Heart left ventricle (tissue), 16 donors: ENCODE data around the gene MBD1. TPM values are rescaled to one million over a fixed set of nuclear protein-coding genes. Genes with fewer than 3 reads are reported as not detected.

Experiments used
- ATAC-seq, 4 donors: fragments of 200-7000 bp; cut with Tn5 transposase; one replicate each; pipeline ENCODE4 v1.9.1; 2020 to 2022; ENCODE audit warnings: moderate library complexity in 4 of 4, mild to moderate bottlenecking in 3 of 4, moderate number of reproducible peaks in 1 of 4
- DNase-seq, 5 donors: peaks; one replicate each; pipeline ENCODE4 v3.0.0-alpha.2; 2020
- H3K27ac ChIP-seq, 12 donors: fragments of 200-600 bp; sonication (generic) in 4 of 12; one replicate each; pipeline versions ENCODE4 v1.5.0 to v1.8.0; 2016 to 2022; ENCODE audit warnings: mild to moderate bottlenecking in 2 of 12
- H3K27me3 ChIP-seq, 9 donors: fragments of 200-600 bp; sonication (generic) in 2 of 9; one replicate each; pipeline versions ENCODE4 v1.5.1 to v1.8.0; 2016 to 2022; ENCODE audit warnings: mild to moderate bottlenecking in 3 of 9
- H3K36me3 ChIP-seq, 9 donors: fragments of 200-600 bp; sonication (generic) in 2 of 9; one replicate each; pipeline versions ENCODE4 v1.5.0 to v1.8.0; 2018 to 2022; ENCODE audit warnings: mild to moderate bottlenecking in 2 of 9
- H3K4me1 ChIP-seq, 12 donors: fragments of 200-600 bp; sonication (generic) in 4 of 12; one replicate each; pipeline versions ENCODE4 v1.5.0 to v1.8.0; 2016 to 2022; ENCODE audit warnings: mild to moderate bottlenecking in 3 of 12
- H3K4me3 ChIP-seq, 12 donors: fragments of 200-600 bp; sonication (generic) in 4 of 12; one replicate each; pipeline versions ENCODE4 v1.5.0 to v1.8.0; 2017 to 2022; ENCODE audit warnings: mild to moderate bottlenecking in 9 of 12, moderate library complexity in 4 of 12
- H3K9me3 ChIP-seq, 12 donors: fragments of 200-600 bp; sonication (generic) in 4 of 12; one replicate each; pipeline versions ENCODE4 v1.5.0 to v1.8.0; 2016 to 2022; ENCODE audit warnings: mild to moderate bottlenecking in 1 of 12
- CTCF ChIP-seq, 12 donors: fragments of 200-600 bp; sonication (generic) in 4 of 12; IDR thresholded peaks; one replicate each; pipeline versions ENCODE4 v1.5.0 to v1.8.0; 2018 to 2022; ENCODE audit warnings: antibody characterized with exemption in 12 of 12, mild to moderate bottlenecking in 5 of 12
- POLR2A ChIP-seq, 2 donors: fragments of 450-650 bp; IDR thresholded peaks; one replicate each; pipeline ENCODE4 v1.6.1; 2017; ENCODE audit warnings: antibody characterized with exemption in 2 of 2, mild to moderate bottlenecking in 2 of 2, moderate library complexity in 2 of 2
- WGBS, 4 donors: extraction: QIAGEN DNeasy Blood & Tissue Kit in 2 of 4; methylation state at CpG; one replicate each; pipeline versions ENCODE4 v1.1.5 to v1.1.7; 2013 to 2018; 5-methylcytosine and 5-hydroxymethylcytosine counted together
- intact Hi-C, 10 donors: fragments of 100-400 bp; cut with DNase I; formaldehyde crosslinking; loops; one replicate each; pipeline versions ENCODE4 v1.11.1 to v1.14.2; 2022
- polyA plus RNA-seq, 2 donors: library from polyadenylated mRNA; stranded (reverse); fragments of 200-250 nt; gene quantifications; one replicate each; pipeline ENCODE4 v1.2.3, GENCODE V29; 2013
- total RNA-seq, 9 donors: library from RNA; depleted of rRNA in 2 of 9; stranded (reverse); fragments of >200 nt in 2 of 9; fragmentation: NEBNext Ultra II Directional in 3 of 9; extraction: Animal tissue kit (Norgen Biotek cat#: 25700) in 3 of 9; gene quantifications; one replicate each; pipeline versions ENCODE4 v1.1.0 to v1.2.4, GENCODE V29; 2016 to 2023
- donor health status: ischemic (EF 13 %, LVEDD 7.1; RV severe dilation, severe dysfunction).
- donor health status: healthy with polysubstance abuse.
- donor health status: DM: no; HTN: yes; CAD: no.
- donor health status: DM: no; HTN: no; CAD: no.
- donor health status: ischemic (EF 25% LVEDD 6.9; RV normal size, moderate dysfunction).
- donor health status: ischemic (EF 25% LVEDD 5.7; RV mildly dilated, moderate dysfunction).
- donor health status: healthy.
- donor health status: DM: yes; HTN: yes; CAD: no.
- donor health status: ischemic (EF 35%, LVEDD 5.7; RV mildly dilated, moderate dysfunction).
- donor health status: nonischemic (EF 11% LVEDD 7.7; RV severe dilation, severe dysfunction).
- donor health status: DM: yes; HTN: yes; CAD: no.
- donor health status: PGD.
- donor health status: ischemic (EF 29% LVEDD 5.4; RV normal size, mild dysfunction).
- donor health status: nonischemic (EF 23%, LVEDD 6.1; RV moderate dilation, normal function).

The MBD1 gene
- total and polyA plus RNA-seq, 11 donors, result 22.4 to 87.7 (median 51.4) TPM

GRCh38 chr18:50274941-50275340 is 6.4 kb downstream of the MBD1 start:
- DNase-seq, result peak in 1 of 5 donors; percentile 27

GRCh38 chr18:50274044-50274442 is 7.3 kb downstream of the MBD1 start:
- intact Hi-C loops, result no loop called here
- DNase-seq, result no peak
- Histone ChIP-seq H3K4me1 (peaks cover 0 to 10% (median 4%) of the 10 kb centered on the region in 12 donors), H3K4me3 (no peak overlapping the region), H3K27ac (no peak overlapping the region), H3K36me3 (peaks cover 2 to 100% (median 94%) of the 10 kb centered on the region in 9 donors), H3K9me3 (no peaks in the 10 kb centered on the region), H3K27me3 (no peaks in the 10 kb centered on the region)
- no peak for ATAC-seq
- 96 to 98% (median 97%) methylated on average over 15 to 17 of the region's 17 CpGs for WGBS, 4 donors
- TF ChIP-seq POLR2A (IDR thresholded peaks at IDR 0.05) (no peak), CTCF (IDR thresholded peaks at IDR 0.05) (no peak)

More at GRCh38 chr18:50274941-50275340, 6.4 kb downstream of the MBD1 start:
- TF ChIP-seq CTCF (IDR thresholded peaks at IDR 0.05) (no peak), POLR2A (IDR thresholded peaks at IDR 0.05) (no peak)
- WGBS, 4 donors, result 95 to 100% (median 96%) methylated on average over 8 to 10 of the region's 10 CpGs
- intact Hi-C loops, result no loop called here
- ATAC-seq, result no peak
- H3K27ac ChIP-seq, result no peak overlapping the region
- H3K27me3 ChIP-seq, result no peaks in the 10 kb centered on the region
- no peak overlapping the region for H3K4me3 ChIP-seq
- peaks cover 2 to 100% (median 93%) of the 10 kb centered on the region in 9 donors for H3K36me3 ChIP-seq
- peaks cover 0 to 17% (median 11%) of the 10 kb centered on the region in 12 donors for H3K4me1 ChIP-seq
- no peaks in the 10 kb centered on the region for H3K9me3 ChIP-seq

- Histone ChIP-seq H3K27me3 (no peaks in the 10 kb centered on the region), H3K27ac (no peak overlapping the region), H3K4me1 (peaks cover 0 to 8% (median 0%) of the 10 kb centered on the region in 12 donors), H3K4me3 (no peak overlapping the region), H3K36me3 (peaks cover 2 to 98% (median 90%) of the 10 kb centered on the region in 9 donors), H3K9me3 (no peaks in the 10 kb centered on the region)
- TF ChIP-seq POLR2A (IDR thresholded peaks at IDR 0.05) (no peak), CTCF (IDR thresholded peaks at IDR 0.05) (no peak)
- ATAC-seq (no peak), DNase-seq (no peak)
- 91 to 94% (median 93%) methylated on average over 21 to 23 of the region's 23 CpGs for WGBS, 4 donors
- intact Hi-C loops, result no loop called here
These were observed 7.9 kb downstream of the MBD1 start for GRCh38 chr18:50273203-50274043.

- H3K27ac ChIP-seq, result no peak overlapping the region
- ATAC-seq (no peak), DNase-seq (no peak)
- peaks cover 0 to 15% (median 2%) of the 10 kb centered on the region in 12 donors for H3K4me1 ChIP-seq
- TF ChIP-seq CTCF (IDR thresholded peaks at IDR 0.05) (no peak), POLR2A (IDR thresholded peaks at IDR 0.05) (no peak)
- no peaks in the 10 kb centered on the region for H3K27me3 ChIP-seq
- WGBS, 4 donors, result 85 to 90% (median 86%) methylated on average over 5 of the region's 5 CpGs
- no peak overlapping the region for H3K4me3 ChIP-seq
- peaks cover 2 to 90% (median 84%) of the 10 kb centered on the region in 9 donors for H3K36me3 ChIP-seq
- no peaks in the 10 kb centered on the region for H3K9me3 ChIP-seq
- intact Hi-C loops, result no loop called here
These were observed 8.8 kb downstream of the MBD1 start for GRCh38 chr18:50272568-50272967.
